HCT116 (cell line): ENCODE measurements around the gene PREP. TPM values are rescaled to one million over a fixed set of nuclear protein-coding genes. Genes with fewer than 3 reads are reported as not detected.

ENCODE experiments used
- ATAC-seq: fragments of 200-7000 bp; cut with Tn5 transposase; 2 replicates; pipeline ENCODE4 v1.9.1; 2020; ENCODE audit warnings: mild to moderate bottlenecking, moderate library complexity
- BruUV-seq: library from RNA; stranded (reverse); fragments of 400-500 nt; replicated peaks from 2 replicates; lab custom pipeline; 2021; lab: Mats Ljungman, UMichigan
- CTCF ChIA-PET: fragments of 300-600 bp; sonication (Branson Sonifier 250); formaldehyde crosslinking; loops from one replicate; lab custom pipeline; 2021; ENCODE audit warnings: antibody characterized with exemption; lab: Charles Lee
- POLR2A ChIA-PET: fragments of 300-600, 350-600 bp; sonication (Branson Sonifier 250); formaldehyde crosslinking; loops from one replicate; lab custom pipeline; 2021; ENCODE audit warnings: antibody characterized with exemption; lab: Charles Lee
- RAD21 ChIA-PET, 2 experiments: fragments of 300-600 bp; sonication (Branson Sonifier 250); formaldehyde crosslinking; loops; one replicate each; lab custom pipeline; 2023; ENCODE audit warnings: low total read pairs in 2 of 2; ENCODE audit not compliant: uncharacterized antibody in 2 of 2, unreplicated experiment in 2 of 2, low non-redundant PET in 1 of 2; lab: Charles Lee
- DNase-seq: peaks from one replicate; pipeline ENCODE4 v3.0.0-alpha.2; 2010; ENCODE audit warnings: low read depth, low spot score
- H2AFZ ChIP-seq: fragments of 200-600 bp; shearing (Covaris generic), sonication (generic); 2 replicates; pipeline ENCODE4 v1.6.1; 2017; ENCODE audit warnings: low read depth, mixed run types, mixed read lengths, antibody characterized with exemption, low read length; ENCODE audit not compliant: poor library complexity, severe bottlenecking
- H3K27ac ChIP-seq: 2 replicates; pipeline ENCODE4 v1.5.1; 2012; ENCODE audit warnings: low read depth, low read length
- H3K27me3 ChIP-seq: fragments of 200-600 bp; sonication (generic); 2 replicates; pipeline ENCODE4 v1.6.1; 2016; ENCODE audit warnings: mixed run types, low read length, mixed read lengths; ENCODE audit not compliant: insufficient read depth
- H3K36me3 ChIP-seq, 2 experiments: fragments of 200-500 bp in 1 of 2; fragments of 200-600 bp in 1 of 2; sonication (Bioruptor generic) in 1 of 2; sonication (generic) in 1 of 2; 2 replicates each; pipeline versions ENCODE4 v1.5.1 to v1.6.1; 2014 to 2016; ENCODE audit warnings: low read length in 2 of 2, inconsistent platforms in 1 of 2, mixed read lengths in 1 of 2, mixed run types in 1 of 2; ENCODE audit not compliant: insufficient read depth in 2 of 2, control insufficient read depth in 1 of 2
- H3K4me1 ChIP-seq, 2 experiments: fragments of 200-600 bp in 1 of 2; sonication (generic) in 1 of 2; 2 replicates each; pipeline versions ENCODE4 v1.5.1 to v1.6.1; 2012 to 2017; ENCODE audit warnings: low read length in 2 of 2, inconsistent platforms in 1 of 2, mild to moderate bottlenecking in 1 of 2, mixed read lengths in 1 of 2, mixed run types in 1 of 2, moderate library complexity in 1 of 2; ENCODE audit not compliant: insufficient read depth in 2 of 2, control insufficient read depth in 1 of 2
- H3K4me2 ChIP-seq: fragments of 200-600 bp; sonication (generic); 2 replicates; pipeline ENCODE4 v1.6.1; 2017; ENCODE audit warnings: mixed run types, low read length, mixed read lengths
- H3K4me3 ChIP-seq, 2 experiments: fragments of 200-600 bp in 1 of 2; sonication (generic) in 1 of 2; replicated peaks in 1 of 2; 2 replicates each; pipeline ENCODE4 v1.5.1; 2011 to 2016; ENCODE audit warnings: low read length in 2 of 2, control low read depth in 1 of 2, low read depth in 1 of 2, mild to moderate bottlenecking in 1 of 2, mixed read lengths in 1 of 2, mixed run types in 1 of 2
- H3K79me2 ChIP-seq: fragments of 200-600 bp; sonication (generic); 2 replicates; pipeline ENCODE4 v1.6.1; 2017; ENCODE audit warnings: mild to moderate bottlenecking, mixed run types, low read length, moderate library complexity, mixed read lengths; ENCODE audit not compliant: insufficient read depth
- H3K9ac ChIP-seq: fragments of 200-600 bp; sonication (generic); 2 replicates; pipeline ENCODE4 v1.6.1; 2016; ENCODE audit warnings: low read length, mixed read lengths
- H3K9me2 ChIP-seq: fragments of 200-600 bp; sonication (generic), shearing (Covaris generic); 2 replicates; pipeline ENCODE4 v1.6.1; 2017; ENCODE audit warnings: mixed run types, mild to moderate bottlenecking, moderate library complexity; ENCODE audit not compliant: insufficient read depth
- H3K9me3 ChIP-seq, 2 experiments: fragments of 200-500 bp in 1 of 2; fragments of 200-600 bp in 1 of 2; sonication (Bioruptor generic) in 1 of 2; sonication (generic) in 1 of 2; 2 replicates each; pipeline ENCODE4 v1.6.1; 2014 to 2017; ENCODE audit warnings: low read length in 2 of 2, mixed read lengths in 2 of 2, inconsistent platforms in 1 of 2, low read depth in 1 of 2, mild to moderate bottlenecking in 1 of 2, mixed run types in 1 of 2, moderate library complexity in 1 of 2; ENCODE audit not compliant: control insufficient read depth in 1 of 2, insufficient read depth in 1 of 2
- H4K20me1 ChIP-seq: fragments of 200-600 bp; sonication (generic), shearing (Covaris generic); 2 replicates; pipeline ENCODE4 v1.6.1; 2017; ENCODE audit warnings: mixed run types, mild to moderate bottlenecking, moderate library complexity; ENCODE audit not compliant: insufficient read depth
- CBX3 ChIP-seq: IDR thresholded peaks from 2 replicates; pipeline ENCODE4 v1.6.1; 2012; ENCODE audit warnings: low read depth
- EGR1 ChIP-seq: IDR thresholded peaks from 2 replicates; pipeline ENCODE4 v1.6.1; 2012; ENCODE audit warnings: low read depth
- EZH2 ChIP-seq: fragments of 200-600 bp; sonication (generic); IDR thresholded peaks from 2 replicates; pipeline ENCODE4 v1.6.1; 2017; ENCODE audit warnings: antibody characterized with exemption, mixed run types
- EZH2phosphoT487 ChIP-seq: fragments of 200-600 bp; IDR thresholded peaks from 2 replicates; pipeline ENCODE4 v1.6.1; 2018; ENCODE audit warnings: antibody characterized with exemption, borderline replicate concordance
- FOSL1 ChIP-seq: IDR thresholded peaks from 2 replicates; pipeline ENCODE4 v1.6.1; 2012; ENCODE audit warnings: low read depth
- JUND ChIP-seq: IDR thresholded peaks from 2 replicates; pipeline ENCODE4 v1.6.1; 2012
- POLR2A ChIP-seq: IDR thresholded peaks from 2 replicates; pipeline ENCODE4 v1.7.0; 2011; ENCODE audit warnings: borderline replicate concordance; ENCODE audit not compliant: insufficient read depth, insufficient read length; ENCODE audit errors: extremely low read depth
- POLR2AphosphoS5 ChIP-seq: IDR thresholded peaks from 2 replicates; pipeline ENCODE4 v1.6.1; 2011; ENCODE audit warnings: mild to moderate bottlenecking, low read depth, low read length, moderate library complexity
- RAD21 ChIP-seq: IDR thresholded peaks from 2 replicates; pipeline ENCODE4 v1.6.1; 2012; ENCODE audit warnings: low read depth, mild to moderate bottlenecking
- SIN3A ChIP-seq: IDR thresholded peaks from 2 replicates; pipeline ENCODE4 v1.6.1; 2012; ENCODE audit warnings: low read depth
- SP1 ChIP-seq: IDR thresholded peaks from 2 replicates; pipeline ENCODE4 v1.6.1; 2012; ENCODE audit warnings: low read depth
- SRF ChIP-seq: IDR thresholded peaks from 2 replicates; pipeline ENCODE4 v1.6.1; 2012; ENCODE audit warnings: low read depth
- TCF7L2 ChIP-seq: IDR thresholded peaks from 2 replicates; pipeline ENCODE4 v1.7.0; 2011; ENCODE audit warnings: borderline replicate concordance, inconsistent platforms; ENCODE audit not compliant: insufficient read depth, insufficient read length; ENCODE audit errors: extremely low read depth
- YY1 ChIP-seq: IDR thresholded peaks from 2 replicates; pipeline ENCODE4 v1.6.1; 2011; ENCODE audit warnings: low read length, low read depth, moderate library complexity, mild to moderate bottlenecking; ENCODE audit not compliant: insufficient replicate concordance; ENCODE audit errors: extremely low read depth
- ZNF274 ChIP-seq: fragments of 200-500 bp; sonication (Bioruptor generic); IDR thresholded peaks from 2 replicates; pipeline ENCODE4 v1.6.1; 2014; ENCODE audit warnings: mild to moderate bottlenecking, low read depth, low read length, inconsistent platforms
- intact Hi-C: fragments of 100-400 bp; cut with micrococcal nuclease; formaldehyde crosslinking; loops from 2 replicates; pipeline ENCODE4 v1.10.0; 2022
- total RNA-seq: library from RNA; stranded (reverse); gene quantifications from one replicate; pipeline ENCODE4 v1.2.1, GENCODE V29; 2021; ENCODE audit not compliant: unreplicated experiment
- TF ChIP-seq, protein P1 (sequence below): IDR thresholded peaks from 2 replicates; pipeline ENCODE4 v1.6.1; 2012
- TF ChIP-seq, protein P2 (sequence below): IDR thresholded peaks from 2 replicates; pipeline ENCODE4 v1.6.1; 2011; ENCODE audit warnings: mild to moderate bottlenecking, low read length, moderate library complexity; ENCODE audit not compliant: insufficient replicate concordance; ENCODE audit errors: extremely low read depth
- TF ChIP-seq, protein P3 (sequence below), 3 experiments: fragments of 200-600 bp in 1 of 3; sonication (generic) in 1 of 3; IDR thresholded peaks in 2 of 3; conservative IDR thresholded peaks in 1 of 3; 2 replicates each; pipeline ENCODE4 v1.5.1; 2012 to 2017; ENCODE audit warnings: low read depth in 2 of 3, low read length in 2 of 3, antibody characterized with exemption in 1 of 3, borderline replicate concordance in 1 of 3, control low read depth in 1 of 3, mild to moderate bottlenecking in 1 of 3, mixed read lengths in 1 of 3, mixed run types in 1 of 3, moderate library complexity in 1 of 3; ENCODE audit not compliant: insufficient read depth in 1 of 3
- TF ChIP-seq, protein P4 (sequence below): IDR thresholded peaks from 2 replicates; pipeline ENCODE4 v1.6.1; 2012
- TF ChIP-seq, protein P5 (sequence below): IDR thresholded peaks from 2 replicates; pipeline ENCODE4 v1.6.1; 2012; ENCODE audit warnings: low read depth

PREP gene
- total RNA-seq, 1 experiment from 2014 or later: 53.5 TPM

DNA sequence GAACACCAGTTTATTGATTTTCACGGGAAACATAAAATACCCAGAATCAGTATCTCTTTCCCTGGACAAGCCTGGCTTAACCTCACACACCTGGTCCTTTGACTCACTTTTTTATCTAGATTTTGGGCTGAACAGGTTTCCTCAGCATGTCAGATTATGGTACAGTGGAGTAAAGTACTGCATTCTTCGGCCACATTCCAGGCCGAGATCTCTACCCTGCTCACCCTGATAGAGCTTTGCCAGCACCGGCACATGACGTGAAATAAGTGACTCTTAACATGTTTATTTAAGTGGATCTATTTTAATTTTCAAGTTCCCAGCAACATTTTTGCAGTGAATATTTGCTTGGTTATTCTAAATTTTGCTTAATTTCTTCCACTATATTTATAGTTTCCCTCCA, 144.1 kb downstream of the PREP start:
- Histone ChIP-seq H3K79me2 (no peaks in the 10 kb centered on the region), H3K9me3 (no peaks in the 10 kb centered on the region; a peak in 1 of 4 replicates), H3K4me3 (no peak overlapping the region), H2AFZ (no peak overlapping the region), H3K27me3 (no peaks in the 10 kb centered on the region), H3K9ac (no peak overlapping the region), H3K9me2 (no peaks in the 10 kb centered on the region; the same call in 1 of the 2 replicates), H3K36me3 (no peaks in the 10 kb centered on the region)
- CTCF ChIA-PET: no interaction called here
- intact Hi-C loops: no loop called here
- no peak for DNase-seq
- RAD21 ChIA-PET: no interaction called here
- ATAC-seq: no peak
- TF ChIP-seq FOSL1: no peak
- TF ChIP-seq EGR1: no peak
- TF ChIP-seq, protein P1, sequence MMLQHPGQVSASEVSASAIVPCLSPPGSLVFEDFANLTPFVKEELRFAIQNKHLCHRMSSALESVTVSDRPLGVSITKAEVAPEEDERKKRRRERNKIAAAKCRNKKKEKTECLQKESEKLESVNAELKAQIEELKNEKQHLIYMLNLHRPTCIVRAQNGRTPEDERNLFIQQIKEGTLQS: no peak
- TF ChIP-seq YY1: no peak
- TF ChIP-seq, protein P2, sequence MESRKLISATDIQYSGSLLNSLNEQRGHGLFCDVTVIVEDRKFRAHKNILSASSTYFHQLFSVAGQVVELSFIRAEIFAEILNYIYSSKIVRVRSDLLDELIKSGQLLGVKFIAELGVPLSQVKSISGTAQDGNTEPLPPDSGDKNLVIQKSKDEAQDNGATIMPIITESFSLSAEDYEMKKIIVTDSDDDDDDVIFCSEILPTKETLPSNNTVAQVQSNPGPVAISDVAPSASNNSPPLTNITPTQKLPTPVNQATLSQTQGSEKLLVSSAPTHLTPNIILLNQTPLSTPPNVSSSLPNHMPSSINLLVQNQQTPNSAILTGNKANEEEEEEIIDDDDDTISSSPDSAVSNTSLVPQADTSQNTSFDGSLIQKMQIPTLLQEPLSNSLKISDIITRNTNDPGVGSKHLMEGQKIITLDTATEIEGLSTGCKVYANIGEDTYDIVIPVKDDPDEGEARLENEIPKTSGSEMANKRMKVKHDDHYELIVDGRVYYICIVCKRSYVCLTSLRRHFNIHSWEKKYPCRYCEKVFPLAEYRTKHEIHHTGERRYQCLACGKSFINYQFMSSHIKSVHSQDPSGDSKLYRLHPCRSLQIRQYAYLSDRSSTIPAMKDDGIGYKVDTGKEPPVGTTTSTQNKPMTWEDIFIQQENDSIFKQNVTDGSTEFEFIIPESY: no peak
- TF ChIP-seq POLR2A: no peak
- TF ChIP-seq EZH2phosphoT487: no peak
- TF ChIP-seq POLR2AphosphoS5: no peak
- no peak for TF ChIP-seq SIN3A
- no peak for TF ChIP-seq RAD21
- TF ChIP-seq JUND: no peak
- TF ChIP-seq ZNF274: no peak
- TF ChIP-seq TCF7L2: no peak
- TF ChIP-seq, protein P3, sequence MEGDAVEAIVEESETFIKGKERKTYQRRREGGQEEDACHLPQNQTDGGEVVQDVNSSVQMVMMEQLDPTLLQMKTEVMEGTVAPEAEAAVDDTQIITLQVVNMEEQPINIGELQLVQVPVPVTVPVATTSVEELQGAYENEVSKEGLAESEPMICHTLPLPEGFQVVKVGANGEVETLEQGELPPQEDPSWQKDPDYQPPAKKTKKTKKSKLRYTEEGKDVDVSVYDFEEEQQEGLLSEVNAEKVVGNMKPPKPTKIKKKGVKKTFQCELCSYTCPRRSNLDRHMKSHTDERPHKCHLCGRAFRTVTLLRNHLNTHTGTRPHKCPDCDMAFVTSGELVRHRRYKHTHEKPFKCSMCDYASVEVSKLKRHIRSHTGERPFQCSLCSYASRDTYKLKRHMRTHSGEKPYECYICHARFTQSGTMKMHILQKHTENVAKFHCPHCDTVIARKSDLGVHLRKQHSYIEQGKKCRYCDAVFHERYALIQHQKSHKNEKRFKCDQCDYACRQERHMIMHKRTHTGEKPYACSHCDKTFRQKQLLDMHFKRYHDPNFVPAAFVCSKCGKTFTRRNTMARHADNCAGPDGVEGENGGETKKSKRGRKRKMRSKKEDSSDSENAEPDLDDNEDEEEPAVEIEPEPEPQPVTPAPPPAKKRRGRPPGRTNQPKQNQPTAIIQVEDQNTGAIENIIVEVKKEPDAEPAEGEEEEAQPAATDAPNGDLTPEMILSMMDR (IDR thresholded peaks at IDR 0.05 in 2 of 3, conservative IDR thresholded peaks at IDR 0.05 in 1 of 3; ENCODE audit: borderline replicate concordance in 1 of 3, insufficient read depth in 1 of 3, low read depth in 2 of 3, low read length in 2 of 3): no peak
- TF ChIP-seq SRF: no peak
- TF ChIP-seq, protein P4, sequence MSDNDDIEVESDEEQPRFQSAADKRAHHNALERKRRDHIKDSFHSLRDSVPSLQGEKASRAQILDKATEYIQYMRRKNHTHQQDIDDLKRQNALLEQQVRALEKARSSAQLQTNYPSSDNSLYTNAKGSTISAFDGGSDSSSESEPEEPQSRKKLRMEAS: no peak
- TF ChIP-seq CBX3: no peak
- no peak for TF ChIP-seq EZH2
- TF ChIP-seq, protein P5, sequence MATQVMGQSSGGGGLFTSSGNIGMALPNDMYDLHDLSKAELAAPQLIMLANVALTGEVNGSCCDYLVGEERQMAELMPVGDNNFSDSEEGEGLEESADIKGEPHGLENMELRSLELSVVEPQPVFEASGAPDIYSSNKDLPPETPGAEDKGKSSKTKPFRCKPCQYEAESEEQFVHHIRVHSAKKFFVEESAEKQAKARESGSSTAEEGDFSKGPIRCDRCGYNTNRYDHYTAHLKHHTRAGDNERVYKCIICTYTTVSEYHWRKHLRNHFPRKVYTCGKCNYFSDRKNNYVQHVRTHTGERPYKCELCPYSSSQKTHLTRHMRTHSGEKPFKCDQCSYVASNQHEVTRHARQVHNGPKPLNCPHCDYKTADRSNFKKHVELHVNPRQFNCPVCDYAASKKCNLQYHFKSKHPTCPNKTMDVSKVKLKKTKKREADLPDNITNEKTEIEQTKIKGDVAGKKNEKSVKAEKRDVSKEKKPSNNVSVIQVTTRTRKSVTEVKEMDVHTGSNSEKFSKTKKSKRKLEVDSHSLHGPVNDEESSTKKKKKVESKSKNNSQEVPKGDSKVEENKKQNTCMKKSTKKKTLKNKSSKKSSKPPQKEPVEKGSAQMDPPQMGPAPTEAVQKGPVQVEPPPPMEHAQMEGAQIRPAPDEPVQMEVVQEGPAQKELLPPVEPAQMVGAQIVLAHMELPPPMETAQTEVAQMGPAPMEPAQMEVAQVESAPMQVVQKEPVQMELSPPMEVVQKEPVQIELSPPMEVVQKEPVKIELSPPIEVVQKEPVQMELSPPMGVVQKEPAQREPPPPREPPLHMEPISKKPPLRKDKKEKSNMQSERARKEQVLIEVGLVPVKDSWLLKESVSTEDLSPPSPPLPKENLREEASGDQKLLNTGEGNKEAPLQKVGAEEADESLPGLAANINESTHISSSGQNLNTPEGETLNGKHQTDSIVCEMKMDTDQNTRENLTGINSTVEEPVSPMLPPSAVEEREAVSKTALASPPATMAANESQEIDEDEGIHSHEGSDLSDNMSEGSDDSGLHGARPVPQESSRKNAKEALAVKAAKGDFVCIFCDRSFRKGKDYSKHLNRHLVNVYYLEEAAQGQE: no peak
- no peak for TF ChIP-seq SP1
- TF ChIP-seq, all 23 proteins: peak for 0
- H4K20me1 ChIP-seq: no peaks in the 10 kb centered on the region
- POLR2A ChIA-PET: no interaction called here
- BruUV-seq: no TSS peak
- no peak overlapping the region for H3K27ac ChIP-seq
- no peak overlapping the region for H3K4me2 ChIP-seq
- H3K4me1 ChIP-seq: peaks cover 0 to 4% of the 10 kb centered on the region in 2 experiments; a peak in 2 of 4 replicates
